Liver (tissue), 9 donors: ENCODE measurements around the gene AFAP1L2. TPM values are rescaled to one million over a fixed set of nuclear protein-coding genes. Genes with fewer than 3 reads are reported as not detected.

Experiments used
- DNase-seq: peaks from one replicate; pipeline ENCODE4 v3.0.0-alpha.2; 2017; ENCODE audit warnings: low spot score
- H3K27ac ChIP-seq, 2 donors: one replicate each; pipeline ENCODE4 v1.7.0; 2013; ENCODE audit warnings: inconsistent platforms in 2 of 2, low read length in 2 of 2, control low read depth in 1 of 2, low read depth in 1 of 2, mild to moderate bottlenecking in 1 of 2
- H3K27me3 ChIP-seq, 4 donors: one replicate each; pipeline versions ENCODE4 v1.6.1 to v1.7.0; 2013; ENCODE audit warnings: low read length in 3 of 4, inconsistent platforms in 1 of 4, mild to moderate bottlenecking in 1 of 4, moderate library complexity in 1 of 4; ENCODE audit not compliant: control insufficient read depth in 4 of 4, insufficient read depth in 4 of 4
- H3K36me3 ChIP-seq, 4 donors: one replicate each; pipeline versions ENCODE4 v1.6.1 to v1.7.0; 2013; ENCODE audit warnings: low read length in 3 of 4, mild to moderate bottlenecking in 3 of 4, low read depth in 1 of 4, moderate library complexity in 1 of 4; ENCODE audit not compliant: control insufficient read depth in 4 of 4, insufficient read depth in 3 of 4
- H3K4me1 ChIP-seq, 4 donors: one replicate each; pipeline versions ENCODE4 v1.6.1 to v1.7.0; 2013; ENCODE audit warnings: low read length in 3 of 4, mild to moderate bottlenecking in 3 of 4, moderate library complexity in 1 of 4; ENCODE audit not compliant: control insufficient read depth in 4 of 4, insufficient read depth in 4 of 4
- H3K4me3 ChIP-seq, 3 donors: one replicate each; pipeline versions ENCODE4 v1.6.1 to v1.7.0; 2013; ENCODE audit warnings: low read length in 3 of 3, control low read depth in 1 of 3, low read depth in 1 of 3, mild to moderate bottlenecking in 1 of 3
- H3K9ac ChIP-seq, 2 donors: one replicate each; pipeline ENCODE4 v1.7.0; 2013; ENCODE audit warnings: low read length in 2 of 2, mild to moderate bottlenecking in 2 of 2, moderate library complexity in 2 of 2, control low read depth in 1 of 2, low read depth in 1 of 2
- H3K9me3 ChIP-seq, 4 donors: one replicate each; pipeline versions ENCODE4 v1.6.1 to v1.7.0; 2013; ENCODE audit warnings: low read length in 3 of 4; ENCODE audit not compliant: control insufficient read depth in 4 of 4
- EGR1 ChIP-seq, 2 donors: IDR thresholded peaks; 2 replicates each; pipeline ENCODE4 v1.6.1; 2016 to 2018; ENCODE audit warnings: antibody characterized with exemption in 2 of 2, low read depth in 2 of 2
- FOXA1 ChIP-seq: IDR thresholded peaks from 2 replicates; pipeline ENCODE4 v1.6.1; 2016; ENCODE audit warnings: antibody characterized with exemption
- FOXA2 ChIP-seq: IDR thresholded peaks from 2 replicates; pipeline ENCODE4 v1.6.1; 2016; ENCODE audit warnings: antibody characterized with exemption
- GABPA ChIP-seq, 2 donors: IDR thresholded peaks in 1 of 2; conservative IDR thresholded peaks in 1 of 2; 2 replicates each; pipeline ENCODE4 v1.6.1; 2016; ENCODE audit warnings: antibody characterized with exemption in 2 of 2, mild to moderate bottlenecking in 1 of 2, moderate library complexity in 1 of 2
- HNF4A ChIP-seq, 2 donors: conservative IDR thresholded peaks; 2 replicates each; pipeline ENCODE4 v1.6.1; 2016; ENCODE audit warnings: antibody characterized with exemption in 2 of 2, mild to moderate bottlenecking in 2 of 2
- HNF4G ChIP-seq: IDR thresholded peaks from 2 replicates; pipeline ENCODE4 v1.6.1; 2016; ENCODE audit warnings: antibody characterized with exemption
- JUND ChIP-seq, 2 donors: IDR thresholded peaks; 2 replicates each; pipeline ENCODE4 v1.6.1; 2016; ENCODE audit warnings: antibody characterized with exemption in 2 of 2
- NR2F2 ChIP-seq: IDR thresholded peaks from 2 replicates; pipeline ENCODE4 v1.6.1; 2016; ENCODE audit warnings: antibody characterized with exemption
- RAD21 ChIP-seq, 2 donors: IDR thresholded peaks; 2 replicates each; pipeline ENCODE4 v1.6.1; 2016; ENCODE audit warnings: antibody characterized with exemption in 2 of 2, mild to moderate bottlenecking in 2 of 2
- RXRA ChIP-seq, 2 donors: IDR thresholded peaks; 2 replicates each; pipeline ENCODE4 v1.6.1; 2017 to 2018; ENCODE audit warnings: antibody characterized with exemption in 2 of 2, mild to moderate bottlenecking in 1 of 2
- SP1 ChIP-seq: IDR thresholded peaks from 2 replicates; pipeline ENCODE4 v1.6.1; 2018; ENCODE audit warnings: antibody characterized with exemption, mild to moderate bottlenecking
- TAF1 ChIP-seq: conservative IDR thresholded peaks from 2 replicates; pipeline ENCODE4 v1.6.1; 2016; ENCODE audit warnings: antibody characterized with exemption, mild to moderate bottlenecking
- YY1 ChIP-seq: IDR thresholded peaks from 2 replicates; pipeline ENCODE4 v1.6.1; 2016; ENCODE audit warnings: antibody characterized with exemption, mild to moderate bottlenecking
- ZBTB33 ChIP-seq: IDR thresholded peaks from 2 replicates; pipeline ENCODE4 v1.6.1; 2016; ENCODE audit warnings: antibody characterized with exemption
- WGBS: extraction: QIAGEN DNeasy Blood & Tissue Kit; methylation state at CpG from one replicate; pipeline ENCODE4 v1.1.7; 2013; 5-methylcytosine and 5-hydroxymethylcytosine counted together
- polyA plus RNA-seq, 2 donors: library from polyadenylated mRNA; stranded (reverse) in 1 of 2; unstranded in 1 of 2; fragments of 200-250 nt in 1 of 2; fragments of >200 nt in 1 of 2; fragmentation: Nextera tagmentation in 1 of 2; extraction: Ambion mirVana in 1 of 2; gene quantifications; one replicate each; pipeline versions ENCODE4 v1.2.1 to v1.2.3, GENCODE V29; 2013 to 2015
- total RNA-seq, 2 donors: library from RNA; depleted of rRNA; stranded (reverse); fragments of >200 nt; gene quantifications; one replicate each; pipeline ENCODE4 v1.2.3, GENCODE V29; 2014
- TF ChIP-seq, protein P1 (sequence below): fragments of 150-350 bp; IDR thresholded peaks from 2 replicates; pipeline ENCODE4 v1.5.1; 2017; ENCODE audit warnings: improper control_type of control experiment, low read depth, low read length; ENCODE audit not compliant: missing input control
- TF ChIP-seq, protein P2 (sequence below): IDR thresholded peaks from 2 replicates; pipeline ENCODE4 v1.6.1; 2016; ENCODE audit warnings: antibody characterized with exemption
- TF ChIP-seq, protein P3 (sequence below): IDR thresholded peaks from 2 replicates; pipeline ENCODE4 v1.6.1; 2016; ENCODE audit warnings: antibody characterized with exemption, mild to moderate bottlenecking
- TF ChIP-seq, protein P4 (sequence below): IDR thresholded peaks from 2 replicates; pipeline ENCODE4 v1.6.1; 2016; ENCODE audit warnings: antibody characterized with exemption
- donor health status: healthy.
- donor health status: healthy.
- donor health status: healthy.
- donor health status: healthy.
- donor health status: healthy.

The AFAP1L2 gene
- total and polyA plus RNA-seq, 4 donors, result 0.53 to 1.8 (median 1.3) TPM

GRCh38 chr10:114283535-114284234, 120.6 kb downstream of the AFAP1L2 start:
- WGBS, result 91% methylated on average over 6 of the region's 6 CpGs
- no peak for DNase-seq
- no peak overlapping the region for H3K27ac ChIP-seq
- no peaks in the 10 kb centered on the region for H3K36me3 ChIP-seq
- no peak overlapping the region for H3K9ac ChIP-seq
- H3K4me1 ChIP-seq, result no peaks in the 10 kb centered on the region
- TF ChIP-seq, protein P1, sequence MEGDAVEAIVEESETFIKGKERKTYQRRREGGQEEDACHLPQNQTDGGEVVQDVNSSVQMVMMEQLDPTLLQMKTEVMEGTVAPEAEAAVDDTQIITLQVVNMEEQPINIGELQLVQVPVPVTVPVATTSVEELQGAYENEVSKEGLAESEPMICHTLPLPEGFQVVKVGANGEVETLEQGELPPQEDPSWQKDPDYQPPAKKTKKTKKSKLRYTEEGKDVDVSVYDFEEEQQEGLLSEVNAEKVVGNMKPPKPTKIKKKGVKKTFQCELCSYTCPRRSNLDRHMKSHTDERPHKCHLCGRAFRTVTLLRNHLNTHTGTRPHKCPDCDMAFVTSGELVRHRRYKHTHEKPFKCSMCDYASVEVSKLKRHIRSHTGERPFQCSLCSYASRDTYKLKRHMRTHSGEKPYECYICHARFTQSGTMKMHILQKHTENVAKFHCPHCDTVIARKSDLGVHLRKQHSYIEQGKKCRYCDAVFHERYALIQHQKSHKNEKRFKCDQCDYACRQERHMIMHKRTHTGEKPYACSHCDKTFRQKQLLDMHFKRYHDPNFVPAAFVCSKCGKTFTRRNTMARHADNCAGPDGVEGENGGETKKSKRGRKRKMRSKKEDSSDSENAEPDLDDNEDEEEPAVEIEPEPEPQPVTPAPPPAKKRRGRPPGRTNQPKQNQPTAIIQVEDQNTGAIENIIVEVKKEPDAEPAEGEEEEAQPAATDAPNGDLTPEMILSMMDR, result no peak
- TF ChIP-seq TAF1 (no peak), NR2F2 (no peak), HNF4A (conservative IDR thresholded peaks at IDR 0.05) (no peak), GABPA (IDR thresholded peaks at IDR 0.05 in 1 of 2, conservative IDR thresholded peaks at IDR 0.05 in 1 of 2) (no peak), FOXA2 (no peak), SP1 (no peak), RAD21 (IDR thresholded peaks at IDR 0.05) (no peak), EGR1 (IDR thresholded peaks at IDR 0.05; ENCODE audit: low read depth in 2 of 2) (no peak), YY1 (no peak), JUND (IDR thresholded peaks at IDR 0.05) (no peak), FOXA1 (no peak)
- TF ChIP-seq, protein P2, sequence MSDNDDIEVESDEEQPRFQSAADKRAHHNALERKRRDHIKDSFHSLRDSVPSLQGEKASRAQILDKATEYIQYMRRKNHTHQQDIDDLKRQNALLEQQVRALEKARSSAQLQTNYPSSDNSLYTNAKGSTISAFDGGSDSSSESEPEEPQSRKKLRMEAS, result no peak
- TF ChIP-seq, protein P3, sequence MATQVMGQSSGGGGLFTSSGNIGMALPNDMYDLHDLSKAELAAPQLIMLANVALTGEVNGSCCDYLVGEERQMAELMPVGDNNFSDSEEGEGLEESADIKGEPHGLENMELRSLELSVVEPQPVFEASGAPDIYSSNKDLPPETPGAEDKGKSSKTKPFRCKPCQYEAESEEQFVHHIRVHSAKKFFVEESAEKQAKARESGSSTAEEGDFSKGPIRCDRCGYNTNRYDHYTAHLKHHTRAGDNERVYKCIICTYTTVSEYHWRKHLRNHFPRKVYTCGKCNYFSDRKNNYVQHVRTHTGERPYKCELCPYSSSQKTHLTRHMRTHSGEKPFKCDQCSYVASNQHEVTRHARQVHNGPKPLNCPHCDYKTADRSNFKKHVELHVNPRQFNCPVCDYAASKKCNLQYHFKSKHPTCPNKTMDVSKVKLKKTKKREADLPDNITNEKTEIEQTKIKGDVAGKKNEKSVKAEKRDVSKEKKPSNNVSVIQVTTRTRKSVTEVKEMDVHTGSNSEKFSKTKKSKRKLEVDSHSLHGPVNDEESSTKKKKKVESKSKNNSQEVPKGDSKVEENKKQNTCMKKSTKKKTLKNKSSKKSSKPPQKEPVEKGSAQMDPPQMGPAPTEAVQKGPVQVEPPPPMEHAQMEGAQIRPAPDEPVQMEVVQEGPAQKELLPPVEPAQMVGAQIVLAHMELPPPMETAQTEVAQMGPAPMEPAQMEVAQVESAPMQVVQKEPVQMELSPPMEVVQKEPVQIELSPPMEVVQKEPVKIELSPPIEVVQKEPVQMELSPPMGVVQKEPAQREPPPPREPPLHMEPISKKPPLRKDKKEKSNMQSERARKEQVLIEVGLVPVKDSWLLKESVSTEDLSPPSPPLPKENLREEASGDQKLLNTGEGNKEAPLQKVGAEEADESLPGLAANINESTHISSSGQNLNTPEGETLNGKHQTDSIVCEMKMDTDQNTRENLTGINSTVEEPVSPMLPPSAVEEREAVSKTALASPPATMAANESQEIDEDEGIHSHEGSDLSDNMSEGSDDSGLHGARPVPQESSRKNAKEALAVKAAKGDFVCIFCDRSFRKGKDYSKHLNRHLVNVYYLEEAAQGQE, result no peak
- no peaks in the 10 kb centered on the region for H3K9me3 ChIP-seq
- no peak overlapping the region for H3K4me3 ChIP-seq
- H3K27me3 ChIP-seq, result no peaks in the 10 kb centered on the region

GRCh38 chr10:114283091-114283490, 121.2 kb downstream of the AFAP1L2 start:
- H3K4me3 ChIP-seq, result no peak overlapping the region
- no peaks in the 10 kb centered on the region for H3K36me3 ChIP-seq
- no peak for DNase-seq
- WGBS, result 95% methylated on average over 10 of the region's 10 CpGs
- no peaks in the 10 kb centered on the region for H3K9me3 ChIP-seq
- H3K27ac ChIP-seq, result no peak overlapping the region
- no peak overlapping the region for H3K9ac ChIP-seq
- no peaks in the 10 kb centered on the region for H3K27me3 ChIP-seq
- H3K4me1 ChIP-seq, result no peaks in the 10 kb centered on the region
- no peak for TF ChIP-seq NR2F2
- TF ChIP-seq SP1, result no peak
- TF ChIP-seq, protein P3, result no peak
- no peak for TF ChIP-seq ZBTB33
- TF ChIP-seq, protein P2, result no peak
- no peak for TF ChIP-seq FOXA1
- no peak for TF ChIP-seq RAD21 (IDR thresholded peaks at IDR 0.05)
- TF ChIP-seq RXRA (IDR thresholded peaks at IDR 0.05), result no peak
- TF ChIP-seq FOXA2, result no peak
- no peak for TF ChIP-seq TAF1
- TF ChIP-seq HNF4G, result no peak
- no peak for TF ChIP-seq YY1
- TF ChIP-seq EGR1 (IDR thresholded peaks at IDR 0.05; ENCODE audit: low read depth in 2 of 2), result no peak
- TF ChIP-seq, protein P4, sequence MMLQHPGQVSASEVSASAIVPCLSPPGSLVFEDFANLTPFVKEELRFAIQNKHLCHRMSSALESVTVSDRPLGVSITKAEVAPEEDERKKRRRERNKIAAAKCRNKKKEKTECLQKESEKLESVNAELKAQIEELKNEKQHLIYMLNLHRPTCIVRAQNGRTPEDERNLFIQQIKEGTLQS, result no peak
